ENCODE measurements around the gene ANOS1.
"Not testable (repeated sequence)": the region's sequence is repeated elsewhere in the genome, so short reads cannot be mapped to it uniquely, and the experiment has no call there.

Gene ANOS1

DNA sequence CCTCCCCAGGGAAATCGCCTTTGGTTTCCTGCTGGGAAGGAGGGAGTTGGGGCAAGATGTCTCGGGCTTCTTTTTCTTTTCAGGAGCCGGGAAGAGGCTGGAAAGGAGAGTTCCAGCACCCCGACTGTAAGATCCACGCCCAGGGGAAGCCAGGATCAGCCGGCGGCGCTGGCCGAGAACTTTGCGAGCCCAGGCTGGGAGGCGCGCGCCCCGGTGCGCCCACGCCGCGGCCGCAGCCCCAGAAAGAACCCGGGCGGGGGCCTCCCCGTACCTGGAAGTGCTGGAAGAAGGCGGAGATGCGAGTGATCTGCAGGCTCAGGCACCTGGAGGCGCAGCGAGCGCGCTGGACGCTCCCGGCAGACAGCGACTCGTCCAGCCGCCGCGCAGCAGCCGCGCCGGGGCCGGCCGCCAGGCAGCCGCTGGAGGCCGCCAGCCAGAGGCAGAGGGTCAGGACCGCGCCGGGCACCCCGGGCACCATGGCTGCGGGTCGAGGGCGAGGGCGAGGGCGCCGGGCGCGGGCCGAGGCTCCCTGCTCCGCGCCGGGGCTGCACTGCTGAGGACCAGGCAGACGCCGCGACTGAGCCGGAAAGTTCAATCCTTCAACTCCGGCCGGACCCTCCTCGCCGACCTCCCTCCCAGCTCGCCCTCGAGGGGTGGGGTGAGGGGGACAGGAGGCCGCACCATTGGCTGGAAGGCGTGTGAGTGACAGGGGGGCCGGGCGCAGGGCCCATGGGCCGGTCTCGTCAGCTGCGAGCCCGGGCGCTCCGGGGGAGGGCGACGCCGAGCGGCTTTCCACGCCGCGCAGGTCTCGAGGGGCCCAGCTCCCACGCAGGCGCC lies at the start of gene ANOS1:
Gene ANOS1 (minus strand): TSS at position 579 of the 837 bp plus-strand sequence. CDS start 101 bp downstream, at position 478.
- no peak for DNase-seq (ENCODE audit: low read depth in 2 of 2)

DNA sequence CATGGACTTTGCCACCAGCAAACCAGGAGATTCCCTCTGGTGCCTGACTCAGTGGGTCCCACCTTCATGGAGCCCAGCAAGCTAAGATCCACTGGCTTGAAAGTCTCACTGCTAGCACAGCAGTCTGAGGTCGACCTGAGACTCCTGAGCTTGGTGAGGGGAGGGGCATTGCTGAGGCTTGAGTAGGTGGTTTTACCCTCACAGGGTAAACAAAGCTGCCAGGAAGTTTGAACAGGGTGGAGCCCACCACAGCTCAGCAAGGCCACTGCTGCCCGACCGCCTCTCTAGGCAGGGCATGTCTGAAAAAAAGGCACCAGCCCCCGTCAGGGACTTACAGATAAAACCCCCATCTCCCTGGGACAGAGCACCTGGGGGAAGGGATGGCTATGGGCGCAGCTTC lies 41.2 kb upstream of the ANOS1 start:
- no peak for DNase-seq (ENCODE audit: low read depth in 2 of 2)

DNA sequence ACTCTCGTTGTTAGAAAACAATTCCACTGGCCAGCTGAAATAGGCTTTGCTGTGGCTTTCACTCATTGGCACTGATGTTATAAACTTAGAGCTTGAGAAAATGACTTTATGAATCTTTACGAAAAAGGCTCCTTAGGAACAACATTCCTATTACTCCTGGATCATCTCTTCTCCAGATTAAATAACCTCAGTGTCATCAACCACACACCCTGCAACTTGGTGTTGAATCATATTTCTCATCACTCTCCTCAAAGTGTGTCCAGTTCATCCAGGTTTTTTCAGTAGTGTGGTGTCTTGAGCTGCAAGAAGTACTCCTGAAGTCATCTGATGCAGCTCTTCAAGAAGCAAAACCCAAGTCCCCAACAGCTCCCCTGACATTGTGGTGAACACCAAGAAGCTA lies 28.1 kb upstream of the ANOS1 start:
- no peak for DNase-seq (ENCODE audit: low read depth in 2 of 2)

DNA sequence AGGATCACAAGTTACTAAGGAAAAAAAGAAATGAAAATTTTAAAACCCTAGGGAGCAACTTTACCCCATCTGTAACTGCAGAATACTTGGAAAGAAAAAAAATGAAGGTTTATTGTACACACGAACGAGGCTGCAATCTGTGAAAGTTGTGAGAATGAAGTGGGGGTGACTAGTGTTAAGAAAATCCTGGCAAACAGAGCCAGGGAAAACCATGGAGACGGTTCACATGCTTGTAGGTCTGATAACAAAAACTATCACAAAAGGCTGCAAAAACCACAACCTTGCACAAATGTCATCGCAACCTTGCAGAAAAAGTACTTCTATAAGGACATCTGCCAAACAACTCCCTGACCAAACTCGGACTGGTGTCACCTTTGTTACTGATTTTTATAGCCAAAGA lies 26.8 kb upstream of the ANOS1 start:
- not testable (repeated sequence) for DNase-seq (ENCODE audit: low read depth in 2 of 2)

DNA sequence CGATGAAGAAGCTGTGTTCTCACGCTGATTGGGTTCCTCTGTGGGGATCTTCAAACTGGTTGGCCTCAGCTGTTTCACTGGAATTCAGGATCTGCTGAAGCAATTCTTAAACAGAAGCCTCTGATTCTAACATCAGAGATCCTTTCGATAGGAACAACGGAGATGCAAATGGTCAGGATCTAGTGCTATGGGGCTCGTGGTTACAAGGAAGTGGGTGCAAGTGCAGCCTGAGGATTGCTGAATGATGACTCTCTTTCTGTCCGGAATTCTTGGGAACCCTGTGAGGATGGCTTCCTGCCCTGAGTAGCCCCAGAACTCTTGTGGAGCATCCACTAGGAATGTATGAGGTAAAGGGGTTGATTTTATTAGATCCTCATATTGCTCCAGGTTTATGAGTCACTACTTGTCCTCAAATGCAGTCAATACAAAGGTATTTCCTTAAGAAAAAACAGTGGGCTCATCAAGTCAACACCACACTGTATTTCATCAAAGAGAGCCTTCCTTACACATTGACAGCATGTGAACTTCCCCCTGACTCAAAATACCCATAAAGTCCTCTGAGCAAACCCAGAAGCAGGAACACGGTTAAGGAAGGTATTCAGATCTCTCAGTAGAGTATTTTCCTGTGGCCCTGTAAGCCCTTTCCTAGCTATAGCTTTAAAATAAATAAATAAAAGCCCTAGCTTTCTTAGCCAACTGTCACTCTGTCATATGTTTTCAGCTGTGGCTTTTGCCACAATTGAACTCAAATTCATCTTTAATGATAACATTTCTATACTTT lies 25.9 kb upstream of the ANOS1 start:
- DNase-seq (ENCODE audit: low read depth in 2 of 2) = not testable (repeated sequence)

DNA sequence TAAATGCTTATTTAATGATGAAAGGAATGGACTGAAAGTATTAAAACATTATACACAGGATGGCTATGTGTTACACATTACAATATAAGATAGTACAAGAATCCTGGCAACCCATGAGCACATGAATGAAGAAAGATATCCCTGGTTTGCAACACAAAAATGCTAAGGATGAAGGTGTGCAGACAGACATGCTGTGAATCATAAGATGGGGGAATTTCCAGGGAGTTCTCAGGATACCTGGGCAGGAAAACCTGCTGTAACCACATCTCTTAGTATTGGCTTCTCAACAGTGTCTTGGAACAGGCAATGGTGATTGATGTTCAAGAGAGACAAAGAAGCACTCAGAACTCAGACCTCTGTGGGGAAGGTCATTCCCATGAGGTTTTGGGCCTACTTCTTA lies 23.9 kb upstream of the ANOS1 start:
- DNase-seq (ENCODE audit: low read depth in 2 of 2) = no peak

- DNase-seq (ENCODE audit: low read depth in 2 of 2) = no peak
Measured at GRCh38 chrX:8755116-8755515, 23.2 kb upstream of the ANOS1 start.

- DNase-seq (ENCODE audit: low read depth in 2 of 2) = no peak
Measured at GRCh38 chrX:8749697-8750096, 17.8 kb upstream of the ANOS1 start.

- no peak for DNase-seq (ENCODE audit: low read depth in 2 of 2)
Measured at GRCh38 chrX:8748855-8749254, 16.9 kb upstream of the ANOS1 start.

- DNase-seq (ENCODE audit: low read depth in 2 of 2) = peak; percentile 8 to 11
Measured at GRCh38 chrX:8743126-8743732, 11.3 kb upstream of the ANOS1 start.

GRCh38 chrX:8741981-8742380 lies 10.0 kb upstream of the ANOS1 start:
- no peak for DNase-seq (ENCODE audit: low read depth in 2 of 2)

GRCh38 chrX:8738588-8739189 lies 6.8 kb upstream of the ANOS1 start:
- no peak for DNase-seq (ENCODE audit: low read depth in 2 of 2)

DNA sequence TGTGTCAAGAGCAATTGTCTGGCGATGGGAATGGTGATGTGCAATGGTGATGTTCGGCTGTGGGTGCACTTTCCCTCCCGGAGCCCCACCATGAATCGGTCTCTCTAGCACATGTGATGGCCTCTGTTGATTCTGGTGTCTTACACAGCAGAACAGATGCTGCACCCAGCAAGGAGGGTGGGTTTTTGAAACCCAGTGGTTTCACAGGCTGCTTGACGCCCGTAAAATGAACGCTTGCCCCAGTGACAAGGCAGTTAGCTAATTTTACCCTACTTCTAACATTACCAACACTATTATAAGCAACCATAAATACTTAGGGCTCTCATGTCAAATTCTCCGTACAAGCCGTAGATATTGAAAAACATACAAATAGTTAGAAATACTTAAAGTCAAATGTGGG lies 5.9 kb upstream of the ANOS1 start:
- DNase-seq (ENCODE audit: low read depth in 2 of 2) = no peak

DNA sequence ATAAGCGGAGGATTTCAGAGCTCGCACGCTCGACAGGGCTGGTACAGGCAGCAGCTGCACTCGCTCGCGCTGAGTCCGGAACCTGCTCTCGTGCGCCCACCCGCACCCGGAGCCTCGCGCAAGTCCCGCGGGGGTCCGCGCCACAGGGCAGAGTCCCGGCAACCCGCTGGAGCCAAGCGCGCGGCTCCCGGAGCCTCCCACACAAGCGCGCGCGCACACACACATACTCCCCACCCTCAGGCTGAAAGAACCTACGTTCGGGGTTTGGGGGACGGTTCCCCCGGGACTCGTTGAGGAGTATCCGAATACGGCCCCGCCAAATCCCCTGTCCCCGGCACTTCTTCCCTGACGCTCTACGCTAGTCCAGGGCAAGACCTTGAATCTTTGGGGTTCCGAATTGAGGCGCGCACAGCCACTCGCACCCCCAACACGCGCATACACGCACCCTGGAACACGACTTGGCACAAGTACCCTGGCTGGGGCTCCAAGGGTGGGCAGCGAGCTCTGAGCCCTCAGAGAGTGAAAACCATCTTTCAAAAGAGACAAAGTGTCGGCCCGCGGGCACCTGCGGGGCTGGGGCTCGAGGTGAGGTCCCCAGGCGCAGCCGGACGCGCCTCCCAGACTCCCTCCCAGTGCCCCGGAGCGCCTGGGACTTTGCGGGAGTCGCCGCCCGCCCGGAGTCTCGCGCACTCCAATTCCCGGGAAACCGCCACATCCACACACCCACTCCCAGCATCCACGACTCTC lies 952 bp downstream of the ANOS1 start:
- no peak for DNase-seq (ENCODE audit: low read depth in 2 of 2)

DNA sequence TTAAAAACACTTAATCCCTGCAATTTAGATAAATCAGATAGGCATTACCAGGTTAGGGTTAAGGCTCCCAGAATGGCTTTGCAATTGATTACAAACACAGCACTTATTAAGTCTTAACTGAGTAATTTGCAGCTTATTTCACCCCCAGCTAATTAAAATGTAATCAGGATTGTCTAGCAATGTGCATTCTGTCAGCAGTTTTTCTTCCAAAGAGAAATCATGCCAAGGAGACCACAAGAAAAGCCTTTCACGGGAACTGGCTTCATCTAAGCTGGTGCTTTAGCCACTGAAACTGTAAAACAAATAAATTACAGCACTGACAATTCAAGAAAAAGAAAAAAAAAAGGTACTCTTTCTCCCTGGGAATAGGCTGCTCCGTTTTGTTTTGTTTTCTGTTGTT lies 2.1 kb downstream of the ANOS1 start:
- DNase-seq (ENCODE audit: low read depth in 2 of 2) = no peak

GRCh38 chrX:8728932-8729535 lies 2.9 kb downstream of the ANOS1 start:
- no peak for DNase-seq (ENCODE audit: low read depth in 2 of 2)

DNA sequence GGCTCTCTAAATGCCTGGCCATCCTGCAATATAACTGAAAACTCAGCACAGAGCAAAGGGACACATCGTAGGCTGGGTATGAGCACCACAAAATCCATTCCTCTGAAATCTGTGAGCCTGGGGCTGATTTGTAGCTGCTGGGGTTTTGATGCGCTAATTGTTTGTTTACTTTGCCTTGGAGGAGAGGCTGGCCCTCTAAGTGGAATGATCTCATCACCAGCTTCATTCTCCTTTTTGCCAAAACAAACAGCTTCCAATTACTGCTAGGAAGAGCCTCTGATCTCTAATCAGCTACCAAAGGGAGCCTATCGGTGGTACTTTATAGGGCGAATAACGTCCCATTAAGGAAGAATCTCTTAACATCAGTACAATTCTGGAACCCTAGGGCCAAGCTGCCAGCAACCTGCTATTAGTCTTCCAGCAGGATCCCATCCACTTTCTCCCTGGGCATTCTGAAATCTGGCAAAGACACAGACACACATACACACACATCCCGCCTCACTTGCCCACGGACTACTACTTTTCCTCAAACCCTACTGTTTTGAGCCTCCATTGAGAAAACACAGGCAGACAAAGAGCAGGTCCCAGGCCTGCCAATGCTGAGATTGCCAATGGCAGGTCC lies 5.8 kb downstream of the ANOS1 start:
- DNase-seq (ENCODE audit: low read depth in 2 of 2) = no peak

GRCh38 chrX:8724300-8724699 lies 7.6 kb downstream of the ANOS1 start:
- no peak for DNase-seq (ENCODE audit: low read depth in 2 of 2)

GRCh38 chrX:8721536-8721935 lies 10.4 kb downstream of the ANOS1 start:
- DNase-seq (ENCODE audit: low read depth in 2 of 2) = no peak

- DNase-seq (ENCODE audit: low read depth in 2 of 2) = no peak
Measured at GRCh38 chrX:8720136-8720535, 11.8 kb downstream of the ANOS1 start.

- DNase-seq (ENCODE audit: low read depth in 2 of 2) = no peak
Measured at GRCh38 chrX:8717354-8717753, 14.6 kb downstream of the ANOS1 start.

Data from activated CD8-positive, alpha-beta memory T cell treated with anti-CD3 and anti-CD28 coated beads for 4 hours (primary cell).